Measurements from ENCODE around the gene PGF. TPM values are rescaled to one million over a fixed set of nuclear protein-coding genes. Genes with fewer than 3 reads are reported as not detected.

PGF gene
- total RNA-seq, 4 donors from 2014 or later, result 3.5 to 10.5 (median 7.9) TPM

DNA sequence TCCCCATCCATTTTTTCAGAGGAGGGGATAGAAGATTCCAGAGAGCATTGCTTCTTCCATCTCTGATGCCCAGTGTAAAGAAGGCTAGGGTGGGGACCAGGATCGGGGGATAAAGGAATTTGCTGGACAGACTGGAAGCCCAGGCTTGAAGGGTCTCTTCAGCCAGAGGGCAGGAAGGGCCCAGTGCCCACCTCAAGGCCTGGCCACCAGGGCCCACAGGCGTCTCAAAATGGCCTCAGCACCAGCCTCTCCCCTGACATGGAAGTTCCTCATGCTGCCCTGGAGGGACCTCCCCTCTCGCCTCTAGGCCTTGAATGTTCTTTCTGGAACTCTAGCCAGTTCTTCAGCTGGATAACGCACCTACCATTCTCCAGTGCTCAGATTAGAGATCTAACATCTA lies 35.1 kb downstream of the PGF start:
- no peaks in the 10 kb centered on the region for H3K36me3 ChIP-seq
- WGBS, result 73% methylated on average over 4 of the region's 4 CpGs
- H3K27ac ChIP-seq, result no peak overlapping the region
- peak in 1 of 2 donors; percentile 41 for DNase-seq (ENCODE audit: low spot score in 2 of 2)
- H3K4me1 ChIP-seq, result peaks cover 53% of the 10 kb centered on the region
- H3K9me3 ChIP-seq, result no peaks in the 10 kb centered on the region
- H3K27me3 ChIP-seq, result no peaks in the 10 kb centered on the region
- TF ChIP-seq CTCF (IDR thresholded peaks at IDR 0.05) (no peak), POLR2AphosphoS5 (IDR thresholded peaks at IDR 0.05) (no peak), POLR2A (IDR thresholded peaks at IDR 0.05) (no peak), EP300 (IDR thresholded peaks at IDR 0.05) (no peak)
- H3K4me3 ChIP-seq, result no peak overlapping the region

DNA sequence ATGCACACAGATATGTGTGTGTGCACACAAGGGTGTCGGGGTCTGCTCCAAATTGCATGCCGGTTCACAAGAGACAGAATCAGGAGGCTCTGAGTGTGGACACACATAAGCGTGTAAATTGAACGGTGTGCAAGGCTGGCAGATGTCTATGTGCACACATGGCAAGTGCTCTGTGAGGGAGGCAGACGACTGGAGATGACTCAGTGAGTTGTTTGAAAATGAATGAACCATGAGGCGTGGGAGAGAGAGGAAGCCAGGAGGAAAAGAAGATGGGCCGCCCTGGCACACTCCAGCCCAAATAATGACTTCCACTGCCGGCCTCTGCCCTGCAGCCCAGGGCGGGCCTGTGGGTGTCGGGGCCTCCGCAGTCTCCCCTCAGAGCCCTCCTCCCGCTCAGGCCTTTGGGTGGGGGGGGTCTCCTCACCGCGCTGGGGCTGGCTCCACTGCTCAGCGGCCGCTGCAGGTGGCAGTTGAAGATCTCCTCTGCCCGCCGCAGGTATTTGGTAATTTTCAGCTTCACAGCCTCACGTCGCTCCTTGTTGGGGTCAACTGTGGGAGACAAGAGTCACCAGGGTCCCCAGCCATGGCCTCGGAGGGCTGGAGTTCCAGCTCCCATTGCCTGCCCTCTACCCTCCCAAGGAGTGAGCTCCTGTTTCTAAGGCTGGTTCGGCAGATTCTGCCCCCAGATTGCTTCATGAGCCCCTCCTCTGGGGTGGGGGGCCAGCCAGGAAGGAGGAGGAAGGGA lies 35.8 kb downstream of the PGF start:
- DNase-seq (ENCODE audit: low spot score in 2 of 2), result peak in 1 of 2 donors; percentile 39

DNA sequence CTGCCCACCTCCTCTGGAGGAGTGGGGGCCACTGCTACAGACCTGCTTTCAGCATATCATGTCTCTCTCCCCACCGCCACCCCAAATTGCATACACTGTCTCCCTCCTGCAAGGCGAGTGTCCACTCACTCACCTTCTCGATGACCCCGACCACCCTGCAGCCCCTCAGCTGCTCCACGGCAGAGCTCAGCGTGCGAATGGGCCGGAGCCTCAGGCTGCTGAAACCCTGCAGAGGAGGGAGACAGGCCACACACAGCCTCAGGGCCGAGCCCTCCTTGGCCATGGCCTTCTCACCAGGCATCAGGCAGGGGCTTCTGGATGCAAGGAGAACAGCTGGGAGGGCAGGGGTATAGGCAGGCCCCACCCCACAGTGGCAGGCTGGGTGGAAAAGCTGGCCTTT lies 37.0 kb downstream of the PGF start:
- H3K36me3 ChIP-seq, result no peaks in the 10 kb centered on the region
- peaks cover 67% of the 10 kb centered on the region for H3K4me1 ChIP-seq
- DNase-seq (ENCODE audit: low spot score in 2 of 2), result peak in 1 of 2 donors; percentile 53
- no peak overlapping the region for H3K27ac ChIP-seq
- no peaks in the 10 kb centered on the region for H3K9me3 ChIP-seq
- no peak for TF ChIP-seq CTCF (IDR thresholded peaks at IDR 0.05)
- TF ChIP-seq POLR2A (IDR thresholded peaks at IDR 0.05), result no peak
- TF ChIP-seq EP300 (IDR thresholded peaks at IDR 0.05), result no peak
- no peak for TF ChIP-seq POLR2AphosphoS5 (IDR thresholded peaks at IDR 0.05)
- H3K27me3 ChIP-seq, result no peaks in the 10 kb centered on the region
- no peak overlapping the region for H3K4me3 ChIP-seq
- WGBS, result 94% methylated on average over 9 of the region's 9 CpGs

More for the DNA sequence above, 35.8 kb downstream of the PGF start:
- H3K27me3 ChIP-seq, result no peaks in the 10 kb centered on the region
- no peak overlapping the region for H3K27ac ChIP-seq
- H3K9me3 ChIP-seq, result no peaks in the 10 kb centered on the region
- WGBS, result 74% methylated on average over 22 of the region's 22 CpGs
- H3K4me3 ChIP-seq, result no peak overlapping the region
- H3K4me1 ChIP-seq, result peaks cover 58% of the 10 kb centered on the region
- no peaks in the 10 kb centered on the region for H3K36me3 ChIP-seq
- TF ChIP-seq POLR2A (IDR thresholded peaks at IDR 0.05) (no peak), CTCF (IDR thresholded peaks at IDR 0.05) (no peak), POLR2AphosphoS5 (IDR thresholded peaks at IDR 0.05) (no peak), EP300 (IDR thresholded peaks at IDR 0.05) (no peak)

DNA sequence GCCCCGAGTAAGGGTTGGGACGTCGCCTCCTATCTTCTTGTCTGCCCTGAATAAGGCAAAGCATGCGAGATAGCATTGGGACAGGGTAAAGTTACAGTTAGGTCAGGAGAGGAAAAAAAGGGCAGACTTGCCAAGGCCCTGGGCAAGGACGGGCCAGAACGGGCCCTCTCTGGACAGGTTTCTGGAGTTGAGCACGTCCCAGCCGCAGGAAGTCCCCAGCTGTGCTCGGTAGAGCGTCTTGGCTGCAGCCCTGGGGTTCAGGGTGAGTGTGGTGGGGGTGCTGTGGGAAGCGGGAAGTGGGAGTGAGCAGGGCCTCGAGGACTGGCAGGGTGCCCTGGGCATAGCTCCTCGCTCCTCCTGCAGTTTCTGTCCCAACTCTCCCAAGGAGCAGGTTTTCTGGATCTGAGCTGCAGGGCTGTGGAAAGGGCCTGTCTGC lies 37.7 kb downstream of the PGF start:
- Histone ChIP-seq H3K4me3 (no peak overlapping the region), H3K9me3 (no peaks in the 10 kb centered on the region), H3K4me1 (peaks cover 62% of the 10 kb centered on the region), H3K27me3 (no peaks in the 10 kb centered on the region), H3K27ac (no peak overlapping the region), H3K36me3 (no peaks in the 10 kb centered on the region)
- WGBS, result 18% methylated on average over 13 of the region's 13 CpGs
- peak in 1 of 2 donors; percentile 83 for DNase-seq (ENCODE audit: low spot score in 2 of 2)
- no peak for TF ChIP-seq POLR2A (IDR thresholded peaks at IDR 0.05)
- TF ChIP-seq POLR2AphosphoS5 (IDR thresholded peaks at IDR 0.05), result no peak
- no peak for TF ChIP-seq CTCF (IDR thresholded peaks at IDR 0.05)
- TF ChIP-seq EP300 (IDR thresholded peaks at IDR 0.05), result no peak

- 41% methylated on average over 4 of the region's 5 CpGs for WGBS
Measured at GRCh38 chr14:74917178-74917543, 38.2 kb downstream of the PGF start.

More at GRCh38 chr14:74917178-74917543, 38.2 kb downstream of the PGF start:
- DNase-seq (ENCODE audit: low spot score in 2 of 2), result no peak
- Histone ChIP-seq H3K9me3 (no peaks in the 10 kb centered on the region), H3K27me3 (no peaks in the 10 kb centered on the region), H3K4me1 (peaks cover 59% of the 10 kb centered on the region), H3K27ac (peak overlapping the region; percentile 21), H3K36me3 (no peaks in the 10 kb centered on the region), H3K4me3 (no peak overlapping the region)
- TF ChIP-seq POLR2AphosphoS5 (IDR thresholded peaks at IDR 0.05) (no peak), EP300 (IDR thresholded peaks at IDR 0.05) (no peak), POLR2A (IDR thresholded peaks at IDR 0.05) (no peak), CTCF (IDR thresholded peaks at IDR 0.05) (no peak)
